GM12878 (cell line): ENCODE data around the gene TRAPPC12. TPM values are rescaled to one million over a fixed set of nuclear protein-coding genes. Genes with fewer than 3 reads are reported as not detected.

ENCODE experiments used
- EGR1 ChIP-seq, 2 experiments: IDR thresholded peaks; 1 replicate in 1 of 2; 2 replicates in 1 of 2; pipeline ENCODE4 v1.6.1; 2011 to 2012; ENCODE audit warnings: low read depth in 2 of 2, low read length in 2 of 2, borderline replicate concordance in 1 of 2, mild to moderate bottlenecking in 1 of 2, moderate library complexity in 1 of 2
- MEF2A ChIP-seq: IDR thresholded peaks from 2 replicates; pipeline ENCODE4 v1.6.1; 2011; ENCODE audit warnings: low read depth, mild to moderate bottlenecking, low read length, moderate library complexity; ENCODE audit not compliant: insufficient read depth
- NBN ChIP-seq: fragments of 450-650 bp; IDR thresholded peaks from 2 replicates; pipeline ENCODE4 v1.6.1; 2016
- RFX5 ChIP-seq: IDR thresholded peaks from 2 replicates; pipeline ENCODE4 v1.6.1; 2011; ENCODE audit warnings: low read depth, low read length, improper control_type of control experiment
- polyA plus RNA-seq, 11 experiments: library from polyadenylated mRNA; depleted of rRNA in 4 of 11; unstranded in 6 of 11; stranded (reverse) in 5 of 11; fragments of >200 nt; fragmentation: Nextera tagmentation in 4 of 11; fragmentation: Illumina TruSeq in 1 of 11; extraction: Ambion mirVana in 4 of 11; extraction: Trizol in 1 of 11; gene quantifications; 1 replicate in 1 of 11; 2 replicates in 10 of 11; pipeline versions ENCODE4 v1.2.1 to v1.2.3, GENCODE V29; 2011 to 2016; ENCODE audit warnings: inconsistent platforms in 2 of 11, missing spikeins in 2 of 11, low read depth in 1 of 11
- total RNA-seq, 4 experiments: library from RNA; depleted of rRNA in 3 of 4; stranded (reverse); fragments of >200 nt in 3 of 4; fragmentation: Illumina TruSeq in 1 of 4; extraction: Trizol in 1 of 4; gene quantifications; 2 replicates each; pipeline versions ENCODE4 v1.2.1 to v1.2.3, GENCODE V29; 2013 to 2021
- TF ChIP-seq, protein P1 (sequence below): IDR thresholded peaks from 2 replicates; pipeline ENCODE4 v1.6.1; 2012; ENCODE audit warnings: improper control_type of control experiment, low read depth, low read length; ENCODE audit not compliant: insufficient replicate concordance
- TF ChIP-seq, protein P2 (sequence below): fragments of 450-650 bp; formaldehyde crosslinking; IDR thresholded peaks from 2 replicates; pipeline ENCODE4 v1.5.0; 2022; ENCODE audit warnings: mild to moderate bottlenecking, missing genetic modification characterization
- TF ChIP-seq, protein P3 (sequence below): IDR thresholded peaks from 2 replicates; pipeline ENCODE4 v1.6.1; 2012; ENCODE audit warnings: low read length, inconsistent platforms
- TF ChIP-seq, protein P4 (sequence below): IDR thresholded peaks from 2 replicates; pipeline ENCODE4 v1.6.1; 2012; ENCODE audit warnings: mild to moderate bottlenecking, low read depth, low read length
- TF ChIP-seq, protein P5 (sequence below): IDR thresholded peaks from 2 replicates; pipeline ENCODE4 v1.6.1; 2011; ENCODE audit warnings: low read depth, mild to moderate bottlenecking, low read length, moderate library complexity, borderline replicate concordance; ENCODE audit errors: extremely low read depth

The TRAPPC12 gene
- total and polyA plus RNA-seq, 10 of the 15 experiments (the other 5 are each of a cell fraction or from before 2014, with no cell fraction given), result 8.6 to 77.1 (median 37.4) TPM

DNA sequence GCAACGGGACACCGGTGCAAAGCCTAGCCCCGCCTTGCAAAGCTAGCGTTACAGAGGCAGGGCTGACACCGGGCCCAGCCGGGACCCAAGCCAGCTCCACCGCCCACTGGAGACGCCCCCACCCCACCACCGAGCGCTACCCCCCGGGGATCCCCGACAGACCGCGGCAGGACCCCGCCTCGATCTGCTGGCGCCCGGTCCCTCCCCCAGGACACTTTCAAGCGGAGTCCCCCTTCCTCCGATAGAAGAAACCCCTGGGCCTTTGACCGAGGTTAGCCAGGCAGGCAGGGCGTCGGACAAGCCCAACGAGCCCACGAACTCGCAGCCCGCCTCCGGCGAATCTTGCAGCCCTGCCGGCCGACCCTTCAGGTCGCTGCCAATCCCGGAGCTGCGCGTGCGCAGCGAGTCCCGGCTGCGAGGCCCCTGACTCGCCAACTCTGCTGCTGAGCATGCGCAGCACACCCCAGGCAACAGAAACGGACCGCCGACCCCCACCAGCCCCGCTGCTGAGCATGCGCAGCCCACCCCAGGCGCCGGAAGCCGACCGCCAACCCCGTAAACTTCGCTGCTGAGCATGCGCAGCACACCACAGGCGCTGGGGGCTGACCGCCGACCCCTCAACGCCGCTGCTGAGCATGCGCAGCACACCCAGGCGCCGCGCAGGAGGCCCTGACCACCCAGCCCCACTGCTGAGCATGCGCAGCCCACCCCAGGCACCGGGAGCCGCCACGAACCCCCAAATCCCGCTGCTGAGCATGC lies 139.2 kb downstream of the TRAPPC12 start (continued):
- TF ChIP-seq, protein P1, sequence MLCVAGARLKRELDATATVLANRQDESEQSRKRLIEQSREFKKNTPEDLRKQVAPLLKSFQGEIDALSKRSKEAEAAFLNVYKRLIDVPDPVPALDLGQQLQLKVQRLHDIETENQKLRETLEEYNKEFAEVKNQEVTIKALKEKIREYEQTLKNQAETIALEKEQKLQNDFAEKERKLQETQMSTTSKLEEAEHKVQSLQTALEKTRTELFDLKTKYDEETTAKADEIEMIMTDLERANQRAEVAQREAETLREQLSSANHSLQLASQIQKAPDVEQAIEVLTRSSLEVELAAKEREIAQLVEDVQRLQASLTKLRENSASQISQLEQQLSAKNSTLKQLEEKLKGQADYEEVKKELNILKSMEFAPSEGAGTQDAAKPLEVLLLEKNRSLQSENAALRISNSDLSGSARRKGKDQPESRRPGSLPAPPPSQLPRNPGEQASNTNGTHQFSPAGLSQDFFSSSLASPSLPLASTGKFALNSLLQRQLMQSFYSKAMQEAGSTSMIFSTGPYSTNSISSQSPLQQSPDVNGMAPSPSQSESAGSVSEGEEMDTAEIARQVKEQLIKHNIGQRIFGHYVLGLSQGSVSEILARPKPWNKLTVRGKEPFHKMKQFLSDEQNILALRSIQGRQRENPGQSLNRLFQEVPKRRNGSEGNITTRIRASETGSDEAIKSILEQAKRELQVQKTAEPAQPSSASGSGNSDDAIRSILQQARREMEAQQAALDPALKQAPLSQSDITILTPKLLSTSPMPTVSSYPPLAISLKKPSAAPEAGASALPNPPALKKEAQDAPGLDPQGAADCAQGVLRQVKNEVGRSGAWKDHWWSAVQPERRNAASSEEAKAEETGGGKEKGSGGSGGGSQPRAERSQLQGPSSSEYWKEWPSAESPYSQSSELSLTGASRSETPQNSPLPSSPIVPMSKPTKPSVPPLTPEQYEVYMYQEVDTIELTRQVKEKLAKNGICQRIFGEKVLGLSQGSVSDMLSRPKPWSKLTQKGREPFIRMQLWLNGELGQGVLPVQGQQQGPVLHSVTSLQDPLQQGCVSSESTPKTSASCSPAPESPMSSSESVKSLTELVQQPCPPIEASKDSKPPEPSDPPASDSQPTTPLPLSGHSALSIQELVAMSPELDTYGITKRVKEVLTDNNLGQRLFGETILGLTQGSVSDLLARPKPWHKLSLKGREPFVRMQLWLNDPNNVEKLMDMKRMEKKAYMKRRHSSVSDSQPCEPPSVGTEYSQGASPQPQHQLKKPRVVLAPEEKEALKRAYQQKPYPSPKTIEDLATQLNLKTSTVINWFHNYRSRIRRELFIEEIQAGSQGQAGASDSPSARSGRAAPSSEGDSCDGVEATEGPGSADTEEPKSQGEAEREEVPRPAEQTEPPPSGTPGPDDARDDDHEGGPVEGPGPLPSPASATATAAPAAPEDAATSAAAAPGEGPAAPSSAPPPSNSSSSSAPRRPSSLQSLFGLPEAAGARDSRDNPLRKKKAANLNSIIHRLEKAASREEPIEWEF, result no peak
- TF ChIP-seq RFX5, result no peak
- TF ChIP-seq EGR1 (IDR thresholded peaks at IDR 0.05; ENCODE audit: borderline replicate concordance in 1 of 2, low read depth in 2 of 2, low read length in 2 of 2), result peak in 1 of 2 experiments; percentile 20; a peak in 1 of 3 replicates
- TF ChIP-seq, protein P2, sequence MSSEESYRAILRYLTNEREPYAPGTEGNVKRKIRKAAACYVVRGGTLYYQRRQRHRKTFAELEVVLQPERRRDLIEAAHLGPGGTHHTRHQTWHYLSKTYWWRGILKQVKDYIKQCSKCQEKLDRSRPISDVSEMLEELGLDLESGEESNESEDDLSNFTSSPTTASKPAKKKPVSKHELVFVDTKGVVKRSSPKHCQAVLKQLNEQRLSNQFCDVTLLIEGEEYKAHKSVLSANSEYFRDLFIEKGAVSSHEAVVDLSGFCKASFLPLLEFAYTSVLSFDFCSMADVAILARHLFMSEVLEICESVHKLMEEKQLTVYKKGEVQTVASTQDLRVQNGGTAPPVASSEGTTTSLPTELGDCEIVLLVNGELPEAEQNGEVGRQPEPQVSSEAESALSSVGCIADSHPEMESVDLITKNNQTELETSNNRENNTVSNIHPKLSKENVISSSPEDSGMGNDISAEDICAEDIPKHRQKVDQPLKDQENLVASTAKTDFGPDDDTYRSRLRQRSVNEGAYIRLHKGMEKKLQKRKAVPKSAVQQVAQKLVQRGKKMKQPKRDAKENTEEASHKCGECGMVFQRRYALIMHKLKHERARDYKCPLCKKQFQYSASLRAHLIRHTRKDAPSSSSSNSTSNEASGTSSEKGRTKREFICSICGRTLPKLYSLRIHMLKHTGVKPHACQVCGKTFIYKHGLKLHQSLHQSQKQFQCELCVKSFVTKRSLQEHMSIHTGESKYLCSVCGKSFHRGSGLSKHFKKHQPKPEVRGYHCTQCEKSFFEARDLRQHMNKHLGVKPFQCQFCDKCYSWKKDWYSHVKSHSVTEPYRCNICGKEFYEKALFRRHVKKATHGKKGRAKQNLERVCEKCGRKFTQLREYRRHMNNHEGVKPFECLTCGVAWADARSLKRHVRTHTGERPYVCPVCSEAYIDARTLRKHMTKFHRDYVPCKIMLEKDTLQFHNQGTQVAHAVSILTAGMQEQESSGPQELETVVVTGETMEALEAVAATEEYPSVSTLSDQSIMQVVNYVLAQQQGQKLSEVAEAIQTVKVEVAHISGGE, result no peak
- TF ChIP-seq, protein P3, sequence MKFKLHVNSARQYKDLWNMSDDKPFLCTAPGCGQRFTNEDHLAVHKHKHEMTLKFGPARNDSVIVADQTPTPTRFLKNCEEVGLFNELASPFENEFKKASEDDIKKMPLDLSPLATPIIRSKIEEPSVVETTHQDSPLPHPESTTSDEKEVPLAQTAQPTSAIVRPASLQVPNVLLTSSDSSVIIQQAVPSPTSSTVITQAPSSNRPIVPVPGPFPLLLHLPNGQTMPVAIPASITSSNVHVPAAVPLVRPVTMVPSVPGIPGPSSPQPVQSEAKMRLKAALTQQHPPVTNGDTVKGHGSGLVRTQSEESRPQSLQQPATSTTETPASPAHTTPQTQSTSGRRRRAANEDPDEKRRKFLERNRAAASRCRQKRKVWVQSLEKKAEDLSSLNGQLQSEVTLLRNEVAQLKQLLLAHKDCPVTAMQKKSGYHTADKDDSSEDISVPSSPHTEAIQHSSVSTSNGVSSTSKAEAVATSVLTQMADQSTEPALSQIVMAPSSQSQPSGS, result no peak
- TF ChIP-seq, protein P4, sequence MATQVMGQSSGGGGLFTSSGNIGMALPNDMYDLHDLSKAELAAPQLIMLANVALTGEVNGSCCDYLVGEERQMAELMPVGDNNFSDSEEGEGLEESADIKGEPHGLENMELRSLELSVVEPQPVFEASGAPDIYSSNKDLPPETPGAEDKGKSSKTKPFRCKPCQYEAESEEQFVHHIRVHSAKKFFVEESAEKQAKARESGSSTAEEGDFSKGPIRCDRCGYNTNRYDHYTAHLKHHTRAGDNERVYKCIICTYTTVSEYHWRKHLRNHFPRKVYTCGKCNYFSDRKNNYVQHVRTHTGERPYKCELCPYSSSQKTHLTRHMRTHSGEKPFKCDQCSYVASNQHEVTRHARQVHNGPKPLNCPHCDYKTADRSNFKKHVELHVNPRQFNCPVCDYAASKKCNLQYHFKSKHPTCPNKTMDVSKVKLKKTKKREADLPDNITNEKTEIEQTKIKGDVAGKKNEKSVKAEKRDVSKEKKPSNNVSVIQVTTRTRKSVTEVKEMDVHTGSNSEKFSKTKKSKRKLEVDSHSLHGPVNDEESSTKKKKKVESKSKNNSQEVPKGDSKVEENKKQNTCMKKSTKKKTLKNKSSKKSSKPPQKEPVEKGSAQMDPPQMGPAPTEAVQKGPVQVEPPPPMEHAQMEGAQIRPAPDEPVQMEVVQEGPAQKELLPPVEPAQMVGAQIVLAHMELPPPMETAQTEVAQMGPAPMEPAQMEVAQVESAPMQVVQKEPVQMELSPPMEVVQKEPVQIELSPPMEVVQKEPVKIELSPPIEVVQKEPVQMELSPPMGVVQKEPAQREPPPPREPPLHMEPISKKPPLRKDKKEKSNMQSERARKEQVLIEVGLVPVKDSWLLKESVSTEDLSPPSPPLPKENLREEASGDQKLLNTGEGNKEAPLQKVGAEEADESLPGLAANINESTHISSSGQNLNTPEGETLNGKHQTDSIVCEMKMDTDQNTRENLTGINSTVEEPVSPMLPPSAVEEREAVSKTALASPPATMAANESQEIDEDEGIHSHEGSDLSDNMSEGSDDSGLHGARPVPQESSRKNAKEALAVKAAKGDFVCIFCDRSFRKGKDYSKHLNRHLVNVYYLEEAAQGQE, result no peak
- TF ChIP-seq MEF2A, result no peak
- 0 out of 2 replicates have a peak, but pooled peaks have one; percentile 22 for TF ChIP-seq NBN
- TF ChIP-seq, protein P5, sequence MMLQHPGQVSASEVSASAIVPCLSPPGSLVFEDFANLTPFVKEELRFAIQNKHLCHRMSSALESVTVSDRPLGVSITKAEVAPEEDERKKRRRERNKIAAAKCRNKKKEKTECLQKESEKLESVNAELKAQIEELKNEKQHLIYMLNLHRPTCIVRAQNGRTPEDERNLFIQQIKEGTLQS, result peak; percentile 62; the same call in 1 of the 2 replicates
